ENCODE measurements around the gene ERC2. TPM values are rescaled to one million over a fixed set of nuclear protein-coding genes. Genes with fewer than 3 reads are reported as not detected.

ERC2 gene
- total RNA-seq, 1 donor from 2014 or later, result 7.4 TPM

GRCh38 chr3:55946574-55947160 is 521.6 kb downstream of the ERC2 start:
- no peak for TF ChIP-seq EZH2 (IDR thresholded peaks at IDR 0.05; ENCODE audit: insufficient read depth, low read length)
- no peak for TF ChIP-seq CTCF (IDR thresholded peaks at IDR 0.05; ENCODE audit: insufficient read depth, low read depth, low read length)
- Mint-ChIP-seq H3K4me1 (ENCODE audit: low read depth, unreplicated experiment) (no peaks in the 10 kb centered on the region), H3K27ac (ENCODE audit: unreplicated experiment) (no peak overlapping the region), H3K4me3 (ENCODE audit: unreplicated experiment) (no peak overlapping the region), H3K9me3 (ENCODE audit: unreplicated experiment) (no peaks in the 10 kb centered on the region), H3K27me3 (ENCODE audit: low read depth, unreplicated experiment) (no peaks in the 10 kb centered on the region), H3K36me3 (ENCODE audit: low read depth, unreplicated experiment) (no peaks in the 10 kb centered on the region)
- H3K27ac ChIP-seq (ENCODE audit: low read depth, low read length), result no peak overlapping the region
- no peak overlapping the region for H3K4me3 ChIP-seq (ENCODE audit: insufficient read depth, low read depth, low read length)
- H2AFZ ChIP-seq (ENCODE audit: low read depth, low read length), result no peak overlapping the region
- FAIRE-seq, result no peak
- DNase-seq (ENCODE audit: low read depth), result no peak
- H3K9me3 ChIP-seq (ENCODE audit: insufficient read depth, low read depth, low read length), result no peaks in the 10 kb centered on the region
- H3K79me2 ChIP-seq (ENCODE audit: insufficient read depth, low read length), result no peaks in the 10 kb centered on the region
- no peaks in the 10 kb centered on the region for H3K27me3 ChIP-seq (ENCODE audit: insufficient read depth, low read length)
- no peak overlapping the region for H3K9ac ChIP-seq (ENCODE audit: low read length)
- H3K36me3 ChIP-seq (ENCODE audit: insufficient read depth, low read length), result no peaks in the 10 kb centered on the region
- no peaks in the 10 kb centered on the region for H4K20me1 ChIP-seq (ENCODE audit: insufficient read depth, low read length)
- H3K4me1 ChIP-seq (ENCODE audit: insufficient read depth, low read length), result no peaks in the 10 kb centered on the region
- no peak overlapping the region for H3K4me2 ChIP-seq (ENCODE audit: low read length)

- no peaks in the 10 kb centered on the region for H3K27me3 ChIP-seq (ENCODE audit: insufficient read depth, low read length)
- no peaks in the 10 kb centered on the region for H4K20me1 ChIP-seq (ENCODE audit: insufficient read depth, low read length)
- Mint-ChIP-seq H3K36me3 (ENCODE audit: low read depth, unreplicated experiment) (no peaks in the 10 kb centered on the region), H3K4me3 (ENCODE audit: unreplicated experiment) (no peak overlapping the region), H3K27ac (ENCODE audit: unreplicated experiment) (no peak overlapping the region), H3K27me3 (ENCODE audit: low read depth, unreplicated experiment) (no peaks in the 10 kb centered on the region), H3K4me1 (ENCODE audit: low read depth, unreplicated experiment) (no peaks in the 10 kb centered on the region), H3K9me3 (ENCODE audit: unreplicated experiment) (no peaks in the 10 kb centered on the region)
- H2AFZ ChIP-seq (ENCODE audit: low read depth, low read length), result no peak overlapping the region
- no peaks in the 10 kb centered on the region for H3K9me3 ChIP-seq (ENCODE audit: insufficient read depth, low read depth, low read length)
- DNase-seq (ENCODE audit: low read depth) (no peak), FAIRE-seq (no peak)
- H3K79me2 ChIP-seq (ENCODE audit: insufficient read depth, low read length), result no peaks in the 10 kb centered on the region
- H3K27ac ChIP-seq (ENCODE audit: low read depth, low read length), result no peak overlapping the region
- no peaks in the 10 kb centered on the region for H3K36me3 ChIP-seq (ENCODE audit: insufficient read depth, low read length)
- H3K4me3 ChIP-seq (ENCODE audit: insufficient read depth, low read depth, low read length), result no peak overlapping the region
- no peak overlapping the region for H3K9ac ChIP-seq (ENCODE audit: low read length)
- H3K4me1 ChIP-seq (ENCODE audit: insufficient read depth, low read length), result no peaks in the 10 kb centered on the region
- TF ChIP-seq CTCF (IDR thresholded peaks at IDR 0.05; ENCODE audit: insufficient read depth, low read depth, low read length), result no peak
- no peak for TF ChIP-seq EZH2 (IDR thresholded peaks at IDR 0.05; ENCODE audit: insufficient read depth, low read length)
- H3K4me2 ChIP-seq (ENCODE audit: low read length), result no peak overlapping the region
These were observed 525.4 kb downstream of the ERC2 start for GRCh38 chr3:55942868-55943267.

- FAIRE-seq (no peak), DNase-seq (ENCODE audit: low read depth) (no peak)
- H3K27ac ChIP-seq (ENCODE audit: low read depth, low read length), result no peak overlapping the region
- no peaks in the 10 kb centered on the region for H3K36me3 ChIP-seq (ENCODE audit: insufficient read depth, low read length)
- H3K4me3 Mint-ChIP-seq (ENCODE audit: unreplicated experiment), result no peak overlapping the region
- no peak overlapping the region for H3K4me3 ChIP-seq (ENCODE audit: insufficient read depth, low read depth, low read length)
- H3K79me2 ChIP-seq (ENCODE audit: insufficient read depth, low read length), result no peaks in the 10 kb centered on the region
- no peaks in the 10 kb centered on the region for H3K9me3 ChIP-seq (ENCODE audit: insufficient read depth, low read depth, low read length)
- no peaks in the 10 kb centered on the region for H4K20me1 ChIP-seq (ENCODE audit: insufficient read depth, low read length)
- H3K36me3 Mint-ChIP-seq (ENCODE audit: low read depth, unreplicated experiment), result no peaks in the 10 kb centered on the region
- H3K9me3 Mint-ChIP-seq (ENCODE audit: unreplicated experiment), result no peaks in the 10 kb centered on the region
- no peak overlapping the region for H3K27ac Mint-ChIP-seq (ENCODE audit: unreplicated experiment)
- TF ChIP-seq CTCF (IDR thresholded peaks at IDR 0.05; ENCODE audit: insufficient read depth, low read depth, low read length) (no peak), EZH2 (IDR thresholded peaks at IDR 0.05; ENCODE audit: insufficient read depth, low read length) (no peak)
- H3K4me1 Mint-ChIP-seq (ENCODE audit: low read depth, unreplicated experiment), result no peaks in the 10 kb centered on the region
- H2AFZ ChIP-seq (ENCODE audit: low read depth, low read length), result no peak overlapping the region
- no peak overlapping the region for H3K9ac ChIP-seq (ENCODE audit: low read length)
- no peaks in the 10 kb centered on the region for H3K4me1 ChIP-seq (ENCODE audit: insufficient read depth, low read length)
- no peaks in the 10 kb centered on the region for H3K27me3 Mint-ChIP-seq (ENCODE audit: low read depth, unreplicated experiment)
- no peaks in the 10 kb centered on the region for H3K27me3 ChIP-seq (ENCODE audit: insufficient read depth, low read length)
- no peak overlapping the region for H3K4me2 ChIP-seq (ENCODE audit: low read length)
These were observed 529.0 kb downstream of the ERC2 start for GRCh38 chr3:55939287-55939686.

All from astrocyte (in vitro differentiated cells and primary cell).